ENCODE data around the gene GPC1.

Gene GPC1

GRCh38 chr2:240459401-240460252 is 24.2 kb downstream of the GPC1 start:
- no peak for DNase-seq

- DNase-seq: no peak
Measured at GRCh38 chr2:240460253-240460711, 24.8 kb downstream of the GPC1 start.

- DNase-seq: no peak
Measured at GRCh38 chr2:240460781-240461431, 25.4 kb downstream of the GPC1 start.

- no peak for DNase-seq
Measured at GRCh38 chr2:240461471-240462072, 26.1 kb downstream of the GPC1 start.

GRCh38 chr2:240462073-240462706 is 26.7 kb downstream of the GPC1 start:
- DNase-seq: no peak

GRCh38 chr2:240462707-240463273 is 27.3 kb downstream of the GPC1 start:
- no peak for DNase-seq

- DNase-seq: no peak
Measured at GRCh38 chr2:240463274-240463865, 27.9 kb downstream of the GPC1 start.

- no peak for DNase-seq
Measured at GRCh38 chr2:240463866-240464481, 28.5 kb downstream of the GPC1 start.

- DNase-seq: no peak
Measured at GRCh38 chr2:240464514-240465241, 29.2 kb downstream of the GPC1 start.

GRCh38 chr2:240465268-240465764 is 29.9 kb downstream of the GPC1 start:
- DNase-seq: no peak

- no peak for DNase-seq
Measured at GRCh38 chr2:240465765-240466578, 30.5 kb downstream of the GPC1 start.

- no peak for DNase-seq
Measured at GRCh38 chr2:240466579-240467148, 31.2 kb downstream of the GPC1 start.

GRCh38 chr2:240467149-240467642 is 31.7 kb downstream of the GPC1 start:
- no peak for DNase-seq

- DNase-seq: no peak
Measured at GRCh38 chr2:240467659-240468302, 32.3 kb downstream of the GPC1 start.

GRCh38 chr2:240468303-240469238 is 33.1 kb downstream of the GPC1 start:
- no peak for DNase-seq

GRCh38 chr2:240469239-240469636 is 33.8 kb downstream of the GPC1 start:
- DNase-seq: no peak

- DNase-seq: no peak
Measured at GRCh38 chr2:240469740-240470139, 34.3 kb downstream of the GPC1 start.

Data from CD4-positive, alpha-beta T cell treated with Interleukin-21 for 1 hour (primary cell).